Mesodermal cell (in vitro differentiated cells): Measurements from ENCODE around the gene HSFX3.
A peak's percentile ranks its signal among the peaks of the same experiment; 100 is the strongest.
"Not testable (repeated sequence)": the region's sequence is repeated elsewhere in the genome, so short reads cannot be mapped to it uniquely, and the experiment has no call there.

Experiments used
- H3K27ac ChIP-seq: 2 replicates; pipeline ENCODE4 v1.7.0; 2013; ENCODE audit warnings: mild to moderate bottlenecking, low read depth, low read length, moderate library complexity; ENCODE audit not compliant: severe bottlenecking
- H3K36me3 ChIP-seq: 2 replicates; pipeline ENCODE4 v1.7.1; 2013; ENCODE audit warnings: mild to moderate bottlenecking, low read length, moderate library complexity; ENCODE audit not compliant: control insufficient read depth, insufficient read depth
- H3K4me1 ChIP-seq: one replicate; pipeline ENCODE4 v1.7.1; 2013; ENCODE audit warnings: mild to moderate bottlenecking, low read length; ENCODE audit not compliant: insufficient read depth, control insufficient read depth, poor library complexity, severe bottlenecking
- H3K4me3 ChIP-seq: 2 replicates; pipeline ENCODE4 v1.7.0; 2013; ENCODE audit warnings: low read length, control low read depth, mild to moderate bottlenecking; ENCODE audit not compliant: insufficient read depth, poor library complexity, severe bottlenecking; ENCODE audit errors: extremely low read depth
- H3K9me3 ChIP-seq: 2 replicates; pipeline ENCODE4 v1.7.1; 2013; ENCODE audit warnings: mild to moderate bottlenecking, low read length, moderate library complexity; ENCODE audit not compliant: control insufficient read depth
- WGBS, 2 experiments: methylation state at CpG; one replicate each; pipeline ENCODE4 v1.1.5; 2013; ENCODE audit warnings: missing lambda C conversion rate in 2 of 2; ENCODE audit not compliant: insufficient coverage in 2 of 2; 5-methylcytosine and 5-hydroxymethylcytosine counted together

HSFX3 gene

DNA sequence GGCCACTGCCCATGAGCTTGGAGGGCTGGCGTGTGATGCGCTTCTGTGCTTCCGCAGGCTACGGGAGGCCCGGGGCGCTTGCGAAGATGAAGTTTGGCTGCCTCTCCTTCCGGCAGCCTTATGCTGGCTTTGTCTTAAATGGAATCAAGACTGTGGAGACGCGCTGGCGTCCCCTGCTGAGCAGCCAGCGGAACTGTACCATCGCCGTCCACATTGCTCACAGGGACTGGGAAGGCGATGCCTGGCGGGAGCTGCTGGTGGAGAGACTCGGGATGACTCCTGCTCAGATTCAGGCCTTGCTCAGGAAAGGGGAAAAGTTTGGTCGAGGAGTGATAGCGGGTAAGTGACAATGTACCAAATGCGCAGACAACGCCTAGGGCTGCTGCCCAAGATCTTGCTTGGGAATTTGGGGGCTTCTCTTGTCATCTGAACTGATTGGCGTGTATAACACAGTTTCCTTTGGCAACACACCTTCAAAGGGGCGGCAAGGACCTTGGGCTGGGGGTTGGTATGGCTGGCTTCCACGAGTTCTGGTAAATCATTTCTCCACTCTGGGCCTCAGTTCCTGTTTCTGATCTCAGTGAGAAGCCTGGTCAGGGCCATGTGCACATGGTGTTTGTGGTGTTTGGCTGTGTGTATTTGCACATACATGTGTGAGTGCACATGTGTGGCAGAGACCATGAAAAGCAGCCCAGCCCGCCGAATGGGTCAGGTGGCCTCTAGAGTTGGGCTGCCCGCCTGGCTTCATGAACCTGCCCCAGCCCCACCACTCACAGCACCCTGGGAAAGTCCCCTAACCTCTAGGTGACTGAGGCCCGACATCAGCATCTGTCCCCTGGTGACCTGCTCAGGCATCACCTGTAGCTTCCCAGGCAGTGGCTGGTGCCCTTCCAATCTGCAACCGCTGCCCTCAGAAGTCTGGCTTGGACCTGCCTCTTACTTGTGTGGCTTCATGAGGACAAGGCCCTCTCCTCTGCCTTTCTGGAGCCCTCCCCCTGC is 3.9 kb downstream of the HSFX3 start:
- no CpG with 5 or more reads among the region's 29 CpGs for WGBS, 2 experiments
- H3K4me1 ChIP-seq, H3K4me3 ChIP-seq, H3K27ac ChIP-seq, H3K9me3 ChIP-seq, H3K36me3 ChIP-seq: not testable (repeated sequence)

DNA sequence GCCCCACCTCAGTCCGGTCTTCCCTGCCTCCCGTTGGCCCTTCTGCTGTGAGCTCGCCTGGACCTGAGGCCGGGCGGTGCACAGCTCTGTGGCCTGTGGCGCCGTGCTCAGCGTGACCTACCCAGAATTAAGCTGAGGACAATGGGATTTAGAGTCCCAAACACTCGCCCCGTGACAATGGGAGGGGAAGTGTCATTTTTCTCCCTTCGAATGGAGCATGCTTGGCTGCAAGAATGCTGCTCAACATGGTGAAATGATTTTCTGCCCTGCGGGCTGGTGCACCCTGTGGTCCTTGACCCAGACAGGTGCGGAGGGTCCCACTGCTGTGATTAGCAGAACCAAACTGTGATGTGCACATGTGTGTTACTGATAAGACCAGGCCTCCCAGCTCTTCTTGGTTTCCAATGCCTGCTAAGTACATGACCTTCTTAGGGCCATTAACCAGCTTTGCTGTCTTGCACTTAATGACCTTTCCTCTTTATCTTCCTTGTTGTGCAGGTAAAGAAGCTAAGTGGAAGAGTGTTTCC is 8.1 kb downstream of the HSFX3 start:
- 6 to 13% methylated on average over 5 to 7 of the region's 13 CpGs for WGBS, 2 experiments
- no peaks in the 10 kb centered on the region for H3K36me3 ChIP-seq
- H3K9me3 ChIP-seq = no peaks in the 10 kb centered on the region
- peak overlapping the region; percentile 48 for H3K4me3 ChIP-seq
- no peaks in the 10 kb centered on the region for H3K4me1 ChIP-seq
- H3K27ac ChIP-seq = no peak overlapping the region

DNA sequence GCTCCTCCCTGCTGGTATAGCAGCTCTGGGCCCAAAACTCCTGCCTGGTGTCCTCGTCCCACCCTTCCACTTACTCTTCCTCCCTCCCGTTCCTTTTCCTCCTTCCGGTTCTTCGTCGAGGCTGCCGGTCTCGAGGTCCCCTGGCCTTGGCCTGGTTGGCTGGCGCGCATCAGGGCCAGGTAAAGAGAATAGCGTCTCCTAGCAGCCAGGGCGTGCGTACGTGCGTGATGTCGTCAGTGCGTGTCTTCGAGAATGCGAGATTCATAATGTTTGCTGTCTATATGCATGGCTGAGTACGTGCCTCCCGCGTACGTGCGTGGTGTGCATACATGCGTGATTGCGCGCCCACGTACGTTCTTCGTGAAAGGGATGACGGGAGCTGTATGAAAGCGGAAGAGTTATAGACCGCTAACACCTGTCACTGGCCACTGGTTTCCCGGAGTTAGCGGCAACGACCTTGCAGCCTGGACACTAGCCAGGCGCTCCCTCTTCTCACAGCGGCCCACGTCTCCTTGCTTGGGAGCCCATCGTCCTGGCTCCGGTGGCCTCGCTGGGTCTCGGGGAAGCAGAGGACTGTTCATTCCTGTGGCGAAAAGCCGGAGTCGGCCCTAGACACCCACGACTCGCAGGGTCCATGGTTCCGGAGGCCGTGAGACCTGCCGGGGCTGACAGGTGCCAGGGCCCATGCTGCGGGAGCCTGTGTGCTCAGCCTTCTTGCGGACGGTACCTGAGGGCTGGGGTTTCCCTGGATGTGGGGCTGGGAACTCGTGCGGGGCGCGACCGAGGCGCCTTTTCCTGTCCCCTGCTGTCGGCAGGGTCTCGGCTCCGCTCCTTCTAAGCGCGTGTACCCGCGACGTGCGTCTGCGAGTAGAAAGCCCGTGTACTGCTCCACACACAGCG is 8.9 kb downstream of the HSFX3 start, which contains the start of gene EOLA1:
EOLA1 (plus strand) TSS at position 392 of the 900 bp plus-strand sequence. CDS start 4,619 bp downstream, outside the sequence.
- H3K9me3 ChIP-seq = no peaks in the 10 kb centered on the region
- WGBS, 2 experiments = 0 to 1% methylated on average over 12 to 31 of the region's 71 CpGs
- peak within 1 kb of the TSS; percentile 48 for H3K4me3 ChIP-seq
- no peaks in the 10 kb centered on the region for H3K36me3 ChIP-seq
- peak within 1 kb of the TSS; percentile 89 for H3K27ac ChIP-seq
- no peaks in the 10 kb centered on the region for H3K4me1 ChIP-seq

DNA sequence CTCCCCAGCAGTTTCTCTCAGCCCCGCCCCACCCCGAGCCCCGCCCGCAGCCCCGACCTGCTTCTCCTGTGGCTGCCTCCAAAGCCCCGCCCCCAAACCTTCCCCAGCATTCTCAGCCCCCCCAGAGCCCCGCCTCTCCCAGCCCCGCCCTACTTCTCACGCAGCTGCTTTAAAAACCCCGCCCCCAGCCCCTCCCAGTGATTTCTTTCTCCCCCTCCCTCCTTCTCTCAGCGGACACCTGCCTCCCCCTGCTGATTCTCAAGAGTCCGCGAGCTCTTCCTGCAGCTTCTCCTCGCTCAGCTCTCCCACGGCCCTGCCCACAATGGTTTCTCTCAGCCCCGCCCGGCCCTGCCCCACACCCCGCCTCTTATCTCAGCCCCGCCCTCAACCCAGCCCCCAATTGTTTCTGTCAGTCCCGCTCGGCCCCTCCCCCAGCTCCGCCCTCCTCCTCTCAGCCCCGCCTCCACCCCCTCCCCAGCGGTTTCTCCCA is 9.5 kb downstream of the HSFX3 start:
- H3K36me3 ChIP-seq = no peaks in the 10 kb centered on the region
- H3K4me1 ChIP-seq = no peaks in the 10 kb centered on the region
- peak overlapping the region; percentile 89 for H3K27ac ChIP-seq
- peak overlapping the region; percentile 48 for H3K4me3 ChIP-seq
- WGBS, 2 experiments = 0% methylated on average over 2 of the region's 24 CpGs; no CpG with 5 or more reads in 1 of the 2 experiments
- no peaks in the 10 kb centered on the region for H3K9me3 ChIP-seq

DNA sequence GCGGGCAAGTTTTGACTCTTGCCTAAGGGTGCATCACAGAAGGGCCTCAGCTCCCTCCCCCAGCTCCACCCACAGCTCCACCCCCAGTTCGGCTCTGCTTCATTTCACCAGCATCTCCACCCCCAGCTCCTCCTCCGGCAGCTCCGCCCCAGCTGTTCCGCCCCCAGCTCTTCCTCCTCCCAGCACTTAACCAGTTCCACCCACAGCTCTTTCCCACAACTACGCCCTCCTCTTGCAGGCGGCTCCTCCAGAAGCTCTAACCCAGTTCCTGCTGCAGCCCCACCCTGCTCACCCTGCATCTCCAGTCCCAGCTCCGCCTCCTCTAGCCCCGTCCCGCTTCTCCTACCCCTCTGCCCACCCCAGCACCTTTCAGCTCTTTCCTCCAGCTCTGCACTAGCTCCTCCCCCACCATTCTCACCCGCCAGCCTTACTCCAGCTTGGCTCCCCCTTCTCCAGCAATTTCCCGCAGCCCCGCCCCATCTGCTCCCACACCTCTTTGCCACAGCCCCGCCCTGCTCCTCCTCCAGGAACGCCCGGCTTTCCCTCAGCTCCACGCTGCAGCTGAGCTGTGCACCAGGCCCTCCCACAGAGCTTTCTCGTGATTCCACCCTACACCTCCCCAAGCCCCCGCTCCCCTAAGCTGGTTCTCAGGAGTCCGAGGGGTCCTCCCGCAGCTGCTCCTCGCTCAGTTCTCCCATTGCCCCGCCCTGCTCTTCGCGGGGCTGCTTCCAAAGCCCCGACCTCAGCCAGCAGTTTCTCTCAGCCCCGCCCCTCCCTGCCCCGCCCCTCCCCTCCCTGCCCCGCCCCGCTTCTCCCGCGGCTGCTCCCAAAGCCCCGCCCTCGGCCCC is 10.2 kb downstream of the HSFX3 start:
- H3K4me3 ChIP-seq = peak overlapping the region; percentile 43
- no peaks in the 10 kb centered on the region for H3K4me1 ChIP-seq
- H3K9me3 ChIP-seq = no peaks in the 10 kb centered on the region
- H3K36me3 ChIP-seq = no peaks in the 10 kb centered on the region
- WGBS, 2 experiments = 0% methylated on average over 5 of the region's 34 CpGs; no CpG with 5 or more reads in 1 of the 2 experiments
- peak overlapping the region; percentile 79 for H3K27ac ChIP-seq

DNA sequence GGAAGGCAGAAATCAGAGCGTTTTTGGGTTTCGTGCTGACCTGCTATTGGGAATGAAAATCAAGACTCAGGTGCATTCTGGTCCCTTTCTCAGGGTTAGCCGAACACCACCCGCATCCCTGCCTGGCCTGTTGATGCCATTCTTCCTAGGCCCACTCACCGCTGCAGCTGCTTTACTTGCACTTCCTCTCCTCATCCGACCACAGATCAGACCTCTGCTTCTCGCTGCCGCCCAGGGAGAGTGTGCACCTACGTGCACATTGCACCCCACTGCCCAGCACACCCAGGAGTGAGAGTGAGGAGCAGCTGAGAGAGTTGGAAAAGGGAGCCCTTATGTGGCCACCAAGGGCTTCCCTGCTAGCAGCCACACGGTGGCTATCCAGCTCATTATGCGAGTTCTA is 12.2 kb downstream of the HSFX3 start:
- not testable (repeated sequence) for H3K4me3 ChIP-seq, H3K4me1 ChIP-seq, H3K27ac ChIP-seq, H3K36me3 ChIP-seq, H3K9me3 ChIP-seq
- no CpG with 5 or more reads among the region's 11 CpGs for WGBS, 2 experiments

DNA sequence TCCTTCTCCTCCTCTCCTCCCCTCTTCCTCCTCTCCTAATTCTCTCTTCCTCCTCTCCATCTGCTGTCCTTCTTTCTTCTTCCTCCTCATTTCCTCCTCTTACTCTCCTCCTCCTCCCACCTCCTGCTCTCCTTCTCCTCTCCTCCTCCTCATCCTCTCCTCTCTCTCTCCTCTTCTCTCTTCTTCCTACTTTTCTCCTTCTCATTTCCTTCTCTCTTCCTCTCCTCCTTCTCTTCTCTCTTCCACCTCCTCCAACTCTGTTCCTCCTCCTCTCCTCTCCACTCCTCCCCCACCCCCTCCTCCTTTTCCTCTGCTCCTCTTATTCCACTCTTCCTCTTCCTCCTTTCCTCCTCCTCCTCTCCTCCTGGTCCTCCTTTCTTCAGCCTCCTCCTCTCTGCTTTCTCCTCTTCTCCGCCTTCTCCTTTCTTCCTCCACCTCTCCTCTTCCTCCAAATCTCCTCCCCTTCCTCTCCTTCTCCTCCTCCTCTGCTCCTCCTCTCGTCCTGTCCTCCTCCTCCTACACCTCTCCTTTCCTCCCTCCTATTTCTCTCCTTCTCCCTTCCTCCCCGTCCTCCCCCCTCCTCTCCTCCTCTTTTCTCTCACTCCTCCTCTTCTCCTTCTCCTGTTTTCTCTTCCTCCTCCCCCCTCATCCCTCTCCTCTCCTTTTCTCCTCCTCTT is 14.7 kb downstream of the HSFX3 start:
- not testable (repeated sequence) for H3K27ac ChIP-seq, H3K4me1 ChIP-seq, H3K36me3 ChIP-seq, H3K9me3 ChIP-seq, H3K4me3 ChIP-seq
- 76 to 94% methylated on average over 2 to 3 of the region's 3 CpGs for WGBS, 2 experiments

DNA sequence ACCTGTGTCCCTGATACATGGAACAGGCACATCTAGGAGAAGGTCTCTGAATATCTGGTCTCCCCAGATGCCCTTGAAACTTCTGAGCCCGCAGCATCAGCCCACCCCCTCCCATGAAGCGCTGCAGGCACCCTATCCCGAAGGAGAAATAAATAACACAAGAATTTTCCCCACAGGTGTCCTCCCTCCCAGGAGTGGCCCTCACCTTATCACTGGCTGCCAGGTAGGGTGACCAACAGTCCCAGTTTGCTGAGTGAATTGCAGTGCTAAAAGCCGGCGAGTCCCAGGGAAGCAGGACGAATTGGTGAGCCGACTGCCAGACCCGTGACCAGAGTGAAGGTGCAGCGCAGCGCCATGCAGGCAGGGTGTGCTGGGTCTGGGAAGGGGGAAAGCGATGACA is 15.7 kb downstream of the HSFX3 start:
- no CpG with 5 or more reads among the region's 11 CpGs for WGBS, 2 experiments
- not testable (repeated sequence) for H3K27ac ChIP-seq, H3K4me1 ChIP-seq, H3K9me3 ChIP-seq, H3K36me3 ChIP-seq, H3K4me3 ChIP-seq

DNA sequence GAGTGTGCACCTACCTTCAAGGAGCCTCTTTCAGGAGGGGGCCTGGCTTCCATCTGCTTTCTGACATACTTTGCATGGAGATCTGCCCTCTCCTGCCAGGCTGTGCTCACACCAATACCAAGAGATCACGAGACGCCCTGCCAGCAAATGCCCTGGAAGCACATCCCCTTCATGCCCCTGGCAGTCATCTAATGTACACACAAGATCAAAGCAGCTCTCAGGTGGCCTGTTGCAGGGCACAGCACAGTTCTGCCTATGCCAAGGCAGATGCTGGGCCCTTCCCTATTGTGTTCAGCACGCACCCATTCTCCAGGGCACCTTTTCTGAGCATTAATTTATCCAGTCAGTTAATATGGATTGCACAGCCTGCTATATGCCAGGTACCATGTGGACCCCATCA is 16.9 kb downstream of the HSFX3 start:
- WGBS, 2 experiments = no CpG with 5 or more reads among the region's 3 CpGs
- H3K36me3 ChIP-seq, H3K4me3 ChIP-seq, H3K4me1 ChIP-seq, H3K27ac ChIP-seq, H3K9me3 ChIP-seq: not testable (repeated sequence)
